GM23248 (cell line): ENCODE measurements around the gene UBALD1.

Source experiments
- EZH2 ChIP-seq: fragments of 200-600 bp; sonication (generic); IDR thresholded peaks from 2 replicates; pipeline ENCODE4 v1.6.1; 2018; ENCODE audit warnings: antibody characterized with exemption, mild to moderate bottlenecking; ENCODE audit not compliant: insufficient read depth, poor library complexity, severe bottlenecking
- EZH2phosphoT487 ChIP-seq: fragments of 200-600 bp; sonication (generic); IDR thresholded peaks from 2 replicates; pipeline ENCODE4 v1.6.1; 2018; ENCODE audit warnings: antibody characterized with exemption, moderate library complexity, mild to moderate bottlenecking, low read depth; ENCODE audit not compliant: insufficient read depth

- TF ChIP-seq EZH2 (no peak), EZH2phosphoT487 (no peak)
Measured at GRCh38 chr16:4564661-4565267, 49.9 kb downstream of the UBALD1 start.
